WTC11 (cell line): ENCODE measurements around the gene OSBPL7. TPM values are rescaled to one million over a fixed set of nuclear protein-coding genes. Genes with fewer than 3 reads are reported as not detected.

Experiments
- ATAC-seq: fragments of 200-7000 bp; cut with Tn5 transposase; 2 replicates; pipeline ENCODE4 v1.10.0; 2021; ENCODE audit warnings: mild to moderate bottlenecking, moderate library complexity
- Bru-seq: library from RNA; stranded (reverse); fragments of 400-500 nt; gene quantifications from one replicate; lab custom pipeline; 2021; lab: Mats Ljungman, UMichigan
- CTCF ChIA-PET: fragments of 300-600 bp; sonication (Branson Sonifier 250); formaldehyde crosslinking; loops from one replicate; lab custom pipeline; 2021; ENCODE audit warnings: antibody characterized with exemption; lab: Charles Lee
- POLR2A ChIA-PET: fragments of 350-600 bp; sonication (Branson Sonifier 250); formaldehyde crosslinking; loops from one replicate; lab custom pipeline; 2021; ENCODE audit warnings: antibody characterized with exemption; lab: Charles Lee
- DNase-seq: peaks from one replicate; pipeline ENCODE4 v3.0.0; 2021; ENCODE audit warnings: low spot score
- H3K27ac Mint-ChIP-seq: 2 replicates; pipeline ENCODE4 v1.8.0; 2021; ENCODE audit warnings: mixed read lengths
- H3K27me3 Mint-ChIP-seq: 2 replicates; pipeline ENCODE4 v1.8.0; 2021; ENCODE audit warnings: low read depth, mild to moderate bottlenecking, moderate library complexity, mixed read lengths
- H3K36me3 Mint-ChIP-seq: 2 replicates; pipeline ENCODE4 v1.8.0; 2021; ENCODE audit warnings: mixed read lengths
- H3K4me1 Mint-ChIP-seq: 2 replicates; pipeline ENCODE4 v1.8.0; 2022; ENCODE audit warnings: mixed read lengths
- H3K4me3 Mint-ChIP-seq: 2 replicates; pipeline ENCODE4 v1.8.0; 2021; ENCODE audit warnings: mild to moderate bottlenecking, moderate library complexity, mixed read lengths
- H3K9me3 Mint-ChIP-seq: 2 replicates; pipeline ENCODE4 v1.8.0; 2021; ENCODE audit warnings: mixed read lengths
- CREB1 ChIP-seq: sonication (generic); formaldehyde crosslinking; IDR thresholded peaks from 2 replicates; pipeline ENCODE4 v1.8.0; 2023; ENCODE audit warnings: mild to moderate bottlenecking, missing genetic modification reagents
- FOXK1 ChIP-seq: sonication (generic); formaldehyde crosslinking; IDR thresholded peaks from 2 replicates; pipeline ENCODE4 v1.8.0; 2022; ENCODE audit warnings: mild to moderate bottlenecking, moderate library complexity, missing genetic modification reagents
- GABPB1 ChIP-seq: sonication (generic); formaldehyde crosslinking; IDR thresholded peaks from 2 replicates; pipeline ENCODE4 v1.8.1; 2023; ENCODE audit warnings: mild to moderate bottlenecking, missing genetic modification reagents
- JAZF1 ChIP-seq: fragments of 250-450 bp; sonication (Bioruptor Pico); IDR thresholded peaks from 2 replicates; pipeline ENCODE4 v1.9.0; 2021; ENCODE audit warnings: moderate library complexity, mild to moderate bottlenecking, inconsistent platforms
- TP53 ChIP-seq: sonication (generic); formaldehyde crosslinking; IDR thresholded peaks from 2 replicates; pipeline ENCODE4 v1.8.1; 2023; ENCODE audit warnings: mild to moderate bottlenecking, missing genetic modification reagents
- ZBTB21 ChIP-seq: sonication (generic); formaldehyde crosslinking; IDR thresholded peaks from 2 replicates; pipeline ENCODE4 v1.8.1; 2023; ENCODE audit warnings: mild to moderate bottlenecking, missing genetic modification reagents, borderline replicate concordance
- ZNF219 ChIP-seq: sonication (generic); formaldehyde crosslinking; IDR thresholded peaks from 2 replicates; pipeline ENCODE4 v1.8.0; 2023; ENCODE audit warnings: missing genetic modification reagents, mild to moderate bottlenecking, borderline replicate concordance
- long read RNA-seq, 3 experiments: library from RNA in 1 of 3; library from capped mRNA in 1 of 3; library from polyadenylated mRNA in 1 of 3; unstranded in 2 of 3; stranded (forward) in 1 of 3; transcript quantifications; one replicate each; pipeline ENCODE4 v2.0.0, GENCODE V29; 2021
- total RNA-seq: library from RNA; stranded (reverse); gene quantifications from 3 replicates; pipeline ENCODE4 v1.2.3, GENCODE V29; 2021
- TF ChIP-seq, protein P1 (sequence below): sonication (generic); formaldehyde crosslinking; IDR thresholded peaks from 2 replicates; pipeline ENCODE4 v1.8.1; 2023; ENCODE audit warnings: mild to moderate bottlenecking, missing genetic modification reagents
- TF ChIP-seq, protein P2 (sequence below): sonication (generic); formaldehyde crosslinking; IDR thresholded peaks from 2 replicates; pipeline ENCODE4 v1.8.0; 2022; ENCODE audit warnings: mild to moderate bottlenecking, missing genetic modification reagents
- TF ChIP-seq, protein P3 (sequence below): sonication (generic); formaldehyde crosslinking; IDR thresholded peaks from 2 replicates; pipeline ENCODE4 v1.8.1; 2023; ENCODE audit warnings: mild to moderate bottlenecking, moderate library complexity, missing genetic modification reagents
- TF ChIP-seq, protein P4 (sequence below): sonication (generic); formaldehyde crosslinking; IDR thresholded peaks from 2 replicates; pipeline ENCODE4 v1.8.1; 2022; ENCODE audit warnings: mild to moderate bottlenecking, moderate library complexity, missing genetic modification reagents
- TF ChIP-seq, protein P5 (sequence below): sonication (generic); formaldehyde crosslinking; IDR thresholded peaks from 2 replicates; pipeline ENCODE4 v1.8.0; 2023; ENCODE audit warnings: missing genetic modification reagents, mild to moderate bottlenecking, borderline replicate concordance

The OSBPL7 gene, protein sequence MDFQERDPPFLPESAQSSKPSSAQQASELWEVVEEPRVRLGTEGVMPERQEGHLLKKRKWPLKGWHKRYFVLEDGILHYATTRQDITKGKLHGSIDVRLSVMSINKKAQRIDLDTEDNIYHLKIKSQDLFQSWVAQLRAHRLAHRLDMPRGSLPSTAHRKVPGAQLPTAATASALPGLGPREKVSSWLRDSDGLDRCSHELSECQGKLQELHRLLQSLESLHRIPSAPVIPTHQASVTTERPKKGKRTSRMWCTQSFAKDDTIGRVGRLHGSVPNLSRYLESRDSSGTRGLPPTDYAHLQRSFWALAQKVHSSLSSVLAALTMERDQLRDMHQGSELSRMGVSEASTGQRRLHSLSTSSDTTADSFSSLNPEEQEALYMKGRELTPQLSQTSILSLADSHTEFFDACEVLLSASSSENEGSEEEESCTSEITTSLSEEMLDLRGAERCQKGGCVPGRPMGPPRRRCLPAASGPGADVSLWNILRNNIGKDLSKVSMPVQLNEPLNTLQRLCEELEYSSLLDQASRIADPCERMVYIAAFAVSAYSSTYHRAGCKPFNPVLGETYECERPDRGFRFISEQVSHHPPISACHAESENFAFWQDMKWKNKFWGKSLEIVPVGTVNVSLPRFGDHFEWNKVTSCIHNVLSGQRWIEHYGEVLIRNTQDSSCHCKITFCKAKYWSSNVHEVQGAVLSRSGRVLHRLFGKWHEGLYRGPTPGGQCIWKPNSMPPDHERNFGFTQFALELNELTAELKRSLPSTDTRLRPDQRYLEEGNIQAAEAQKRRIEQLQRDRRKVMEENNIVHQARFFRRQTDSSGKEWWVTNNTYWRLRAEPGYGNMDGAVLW
- 8.2 to 13.5 TPM (median 10.7 TPM) in 3 replicates for total RNA-seq
- Bru-seq, nascent RNA: percentile 40 among the genes with signal in this experiment
- long read RNA-seq, experiment 1, partial matches to known transcripts: 3 of 17 reads
- long read RNA-seq, experiment 1, other reads (novel, unspliced or antisense): 11 of 17 reads
- long read RNA-seq, experiment 2, partial matches to known transcripts: 0 of 3 reads
- long read RNA-seq, experiment 2, other reads (novel, unspliced or antisense): 1 of 3 reads
- long read RNA-seq, experiment 3: 0 reads

DNA sequence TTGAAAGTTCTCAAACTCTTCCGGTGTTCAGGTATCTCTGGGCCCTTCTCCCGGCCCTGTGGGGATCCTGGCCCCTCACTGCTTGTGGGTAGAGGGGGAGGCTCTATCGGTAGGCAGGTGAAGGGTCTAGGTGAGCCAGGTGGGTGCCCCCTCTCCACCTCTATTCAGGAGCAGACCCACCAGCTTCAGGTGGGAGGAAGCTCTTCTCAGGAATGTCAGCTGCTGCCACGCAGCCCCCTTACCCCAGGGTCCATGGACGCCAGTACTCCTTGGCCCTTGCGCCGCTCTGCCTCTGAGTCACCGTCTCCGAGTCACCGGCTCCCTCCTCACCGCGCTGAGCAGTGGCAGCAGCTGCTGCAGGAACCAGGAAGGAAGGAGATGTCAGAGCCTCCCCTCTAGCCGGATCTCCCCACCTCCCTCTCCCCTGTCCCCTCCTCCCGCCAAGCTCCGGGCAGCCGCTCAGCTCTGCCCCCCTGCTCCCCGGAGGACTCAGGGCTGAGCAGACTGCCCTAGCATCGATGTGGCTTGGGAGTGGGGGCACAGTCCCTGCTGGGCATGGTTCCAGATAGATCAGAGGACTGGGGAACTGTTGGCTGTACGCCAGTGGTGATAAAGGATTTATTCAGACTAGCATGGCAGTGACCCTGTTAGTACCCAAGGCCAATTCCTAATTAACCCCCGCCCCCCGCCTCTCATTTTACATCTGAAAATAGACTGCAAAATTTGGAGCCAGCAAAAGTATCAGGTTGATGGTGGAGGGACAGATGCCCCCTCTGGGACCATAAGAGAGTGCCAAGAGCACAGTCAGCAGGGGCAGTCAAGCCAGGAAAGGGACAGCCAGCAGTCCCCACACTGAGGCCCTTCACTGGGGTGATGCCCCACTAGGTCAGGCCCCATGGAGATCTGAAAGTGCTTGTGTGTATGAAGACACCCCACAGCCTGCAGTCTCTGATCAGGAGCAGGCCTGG lies at the start of gene OSBPL7:
Gene OSBPL7 (minus strand): TSS at position 371 of the 968 bp plus-strand sequence. CDS start 1,516 bp downstream, outside the sequence.
- peak; percentile 97 for ATAC-seq
- TF ChIP-seq, protein P1, sequence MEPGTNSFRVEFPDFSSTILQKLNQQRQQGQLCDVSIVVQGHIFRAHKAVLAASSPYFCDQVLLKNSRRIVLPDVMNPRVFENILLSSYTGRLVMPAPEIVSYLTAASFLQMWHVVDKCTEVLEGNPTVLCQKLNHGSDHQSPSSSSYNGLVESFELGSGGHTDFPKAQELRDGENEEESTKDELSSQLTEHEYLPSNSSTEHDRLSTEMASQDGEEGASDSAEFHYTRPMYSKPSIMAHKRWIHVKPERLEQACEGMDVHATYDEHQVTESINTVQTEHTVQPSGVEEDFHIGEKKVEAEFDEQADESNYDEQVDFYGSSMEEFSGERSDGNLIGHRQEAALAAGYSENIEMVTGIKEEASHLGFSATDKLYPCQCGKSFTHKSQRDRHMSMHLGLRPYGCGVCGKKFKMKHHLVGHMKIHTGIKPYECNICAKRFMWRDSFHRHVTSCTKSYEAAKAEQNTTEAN: no peak
- TF ChIP-seq FOXK1 (CRISPR knock-in tag) (peak; percentile 38; the same call in 1 of the 2 replicates), GABPB1 (CRISPR knock-in tag) (peak; percentile 47; the same call in 1 of the 2 replicates), CREB1 (CRISPR knock-in tag) (no peak), ZBTB21 (0 out of 2 replicates have a peak, but pooled peaks have one; percentile 18), TP53 (no peak), JAZF1 (no peak), ZNF219 (no peak)
- TF ChIP-seq, protein P2, sequence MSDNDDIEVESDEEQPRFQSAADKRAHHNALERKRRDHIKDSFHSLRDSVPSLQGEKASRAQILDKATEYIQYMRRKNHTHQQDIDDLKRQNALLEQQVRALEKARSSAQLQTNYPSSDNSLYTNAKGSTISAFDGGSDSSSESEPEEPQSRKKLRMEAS: 0 out of 2 replicates have a peak, but pooled peaks have one; percentile 17
- TF ChIP-seq, protein P3, sequence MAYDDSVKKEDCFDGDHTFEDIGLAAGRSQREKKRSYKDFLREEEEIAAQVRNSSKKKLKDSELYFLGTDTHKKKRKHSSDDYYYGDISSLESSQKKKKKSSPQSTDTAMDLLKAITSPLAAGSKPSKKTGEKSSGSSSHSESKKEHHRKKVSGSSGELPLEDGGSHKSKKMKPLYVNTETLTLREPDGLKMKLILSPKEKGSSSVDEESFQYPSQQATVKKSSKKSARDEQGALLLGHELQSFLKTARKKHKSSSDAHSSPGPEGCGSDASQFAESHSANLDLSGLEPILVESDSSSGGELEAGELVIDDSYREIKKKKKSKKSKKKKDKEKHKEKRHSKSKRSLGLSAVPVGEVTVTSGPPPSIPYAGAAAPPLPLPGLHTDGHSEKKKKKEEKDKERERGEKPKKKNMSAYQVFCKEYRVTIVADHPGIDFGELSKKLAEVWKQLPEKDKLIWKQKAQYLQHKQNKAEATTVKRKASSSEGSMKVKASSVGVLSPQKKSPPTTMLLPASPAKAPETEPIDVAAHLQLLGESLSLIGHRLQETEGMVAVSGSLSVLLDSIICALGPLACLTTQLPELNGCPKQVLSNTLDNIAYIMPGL (CRISPR knock-in tag): no peak
- TF ChIP-seq, protein P4, sequence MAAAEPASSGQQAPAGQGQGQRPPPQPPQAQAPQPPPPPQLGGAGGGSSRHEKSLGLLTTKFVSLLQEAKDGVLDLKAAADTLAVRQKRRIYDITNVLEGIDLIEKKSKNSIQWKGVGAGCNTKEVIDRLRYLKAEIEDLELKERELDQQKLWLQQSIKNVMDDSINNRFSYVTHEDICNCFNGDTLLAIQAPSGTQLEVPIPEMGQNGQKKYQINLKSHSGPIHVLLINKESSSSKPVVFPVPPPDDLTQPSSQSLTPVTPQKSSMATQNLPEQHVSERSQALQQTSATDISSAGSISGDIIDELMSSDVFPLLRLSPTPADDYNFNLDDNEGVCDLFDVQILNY: 0 out of 2 replicates have a peak, but pooled peaks have one; percentile 61
- TF ChIP-seq, protein P5, sequence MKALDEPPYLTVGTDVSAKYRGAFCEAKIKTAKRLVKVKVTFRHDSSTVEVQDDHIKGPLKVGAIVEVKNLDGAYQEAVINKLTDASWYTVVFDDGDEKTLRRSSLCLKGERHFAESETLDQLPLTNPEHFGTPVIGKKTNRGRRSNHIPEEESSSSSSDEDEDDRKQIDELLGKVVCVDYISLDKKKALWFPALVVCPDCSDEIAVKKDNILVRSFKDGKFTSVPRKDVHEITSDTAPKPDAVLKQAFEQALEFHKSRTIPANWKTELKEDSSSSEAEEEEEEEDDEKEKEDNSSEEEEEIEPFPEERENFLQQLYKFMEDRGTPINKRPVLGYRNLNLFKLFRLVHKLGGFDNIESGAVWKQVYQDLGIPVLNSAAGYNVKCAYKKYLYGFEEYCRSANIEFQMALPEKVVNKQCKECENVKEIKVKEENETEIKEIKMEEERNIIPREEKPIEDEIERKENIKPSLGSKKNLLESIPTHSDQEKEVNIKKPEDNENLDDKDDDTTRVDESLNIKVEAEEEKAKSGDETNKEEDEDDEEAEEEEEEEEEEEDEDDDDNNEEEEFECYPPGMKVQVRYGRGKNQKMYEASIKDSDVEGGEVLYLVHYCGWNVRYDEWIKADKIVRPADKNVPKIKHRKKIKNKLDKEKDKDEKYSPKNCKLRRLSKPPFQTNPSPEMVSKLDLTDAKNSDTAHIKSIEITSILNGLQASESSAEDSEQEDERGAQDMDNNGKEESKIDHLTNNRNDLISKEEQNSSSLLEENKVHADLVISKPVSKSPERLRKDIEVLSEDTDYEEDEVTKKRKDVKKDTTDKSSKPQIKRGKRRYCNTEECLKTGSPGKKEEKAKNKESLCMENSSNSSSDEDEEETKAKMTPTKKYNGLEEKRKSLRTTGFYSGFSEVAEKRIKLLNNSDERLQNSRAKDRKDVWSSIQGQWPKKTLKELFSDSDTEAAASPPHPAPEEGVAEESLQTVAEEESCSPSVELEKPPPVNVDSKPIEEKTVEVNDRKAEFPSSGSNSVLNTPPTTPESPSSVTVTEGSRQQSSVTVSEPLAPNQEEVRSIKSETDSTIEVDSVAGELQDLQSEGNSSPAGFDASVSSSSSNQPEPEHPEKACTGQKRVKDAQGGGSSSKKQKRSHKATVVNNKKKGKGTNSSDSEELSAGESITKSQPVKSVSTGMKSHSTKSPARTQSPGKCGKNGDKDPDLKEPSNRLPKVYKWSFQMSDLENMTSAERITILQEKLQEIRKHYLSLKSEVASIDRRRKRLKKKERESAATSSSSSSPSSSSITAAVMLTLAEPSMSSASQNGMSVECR (CRISPR knock-in tag): 0 out of 2 replicates have a peak, but pooled peaks have one; percentile 71
- peak within 1 kb of the TSS; percentile 95 for H3K4me3 Mint-ChIP-seq
- ChIA-PET CTCF (interaction anchor here (0.5 to 2.6 kb wide), 14 partner anchors 9 to 190 kb away, joined by 3 to 36 read pairs (median 5); partner anchors contain the start of genes CDK5RAP3, LRRC46, MRPL10 and SCRN2), POLR2A (interaction anchor here (1.1 kb wide), 1 partner anchor 233 kb away, joined by 3 read pairs; no protein-coding TSS in a partner anchor)
- no peaks in the 10 kb centered on the region for H3K9me3 Mint-ChIP-seq
- peaks cover 20% of the 10 kb centered on the region for H3K4me1 Mint-ChIP-seq
- no peaks in the 10 kb centered on the region for H3K27me3 Mint-ChIP-seq
- H3K36me3 Mint-ChIP-seq: peaks cover 24% of the 10 kb centered on the region
- H3K27ac Mint-ChIP-seq: no peak within 1 kb of the TSS; the same call in 1 of the 2 replicates
- DNase-seq: peak; percentile 69
